Right ventricle myocardium inferior (tissue), 1 donor: ENCODE measurements around the gene MAPK10. TPM values are rescaled to one million over a fixed set of nuclear protein-coding genes. Genes with fewer than 3 reads are reported as not detected.

Source experiments
- ATAC-seq: fragments of 200-7000 bp; cut with Tn5 transposase; one replicate; pipeline ENCODE4 v1.9.1; 2020; ENCODE audit warnings: mild to moderate bottlenecking, moderate library complexity
- DNase-seq: peaks from one replicate; pipeline ENCODE4 v3.0.0; 2021; ENCODE audit errors: missing footprints
- intact Hi-C: fragments of 100-400 bp; cut with DNase I; formaldehyde crosslinking; loops from one replicate; pipeline ENCODE4 v1.11.0; 2022
- total RNA-seq: library from RNA; stranded (reverse); fragmentation: NEBNext Ultra II Directional; extraction: Animal tissue kit (Norgen Biotek cat#: 25700); gene quantifications from one replicate; pipeline ENCODE4 v1.2.1, GENCODE V29; 2021
- donor health status: DM: no; HTN: yes; CAD: no; lungs with severe emphysema.

Gene MAPK10
- total RNA-seq, 1 donor from 2014 or later: 4.1 TPM

GRCh38 chr4:86294883-86295282 lies 65.0 kb downstream of the MAPK10 start:
- intact Hi-C loops: no loop called here
- no peak for DNase-seq
- no peak for ATAC-seq

GRCh38 chr4:86291180-86291579 lies 68.7 kb downstream of the MAPK10 start:
- intact Hi-C loops: no loop called here
- DNase-seq (no peak), ATAC-seq (no peak)

- intact Hi-C loops: no loop called here
- ATAC-seq: no peak
- DNase-seq: no peak
Measured at GRCh38 chr4:86286726-86287125, 73.1 kb downstream of the MAPK10 start.

GRCh38 chr4:86283371-86283770 lies 76.5 kb downstream of the MAPK10 start:
- intact Hi-C loops: no loop called here
- DNase-seq (no peak), ATAC-seq (no peak)

- DNase-seq (no peak), ATAC-seq (no peak)
- intact Hi-C loops: no loop called here
Measured at GRCh38 chr4:86280246-86280645, 79.6 kb downstream of the MAPK10 start.

GRCh38 chr4:86279293-86279960 lies 80.4 kb downstream of the MAPK10 start:
- intact Hi-C loops: no loop called here
- no peak for DNase-seq
- no peak for ATAC-seq

GRCh38 chr4:86278126-86278525 lies 81.7 kb downstream of the MAPK10 start:
- ATAC-seq: no peak

GRCh38 chr4:86274642-86275041 lies 85.2 kb downstream of the MAPK10 start:
- DNase-seq (no peak), ATAC-seq (no peak)
- intact Hi-C loops: no loop called here

More at GRCh38 chr4:86278126-86278525, 81.7 kb downstream of the MAPK10 start:
- DNase-seq: no peak
- intact Hi-C loops: no loop called here

- DNase-seq (no peak), ATAC-seq (no peak)
- intact Hi-C loops: no loop called here
Measured at GRCh38 chr4:86272669-86273068, 87.2 kb downstream of the MAPK10 start.

GRCh38 chr4:86271057-86271456 lies 88.8 kb downstream of the MAPK10 start:
- ATAC-seq (no peak), DNase-seq (no peak)
- intact Hi-C loops: no loop called here

GRCh38 chr4:86269354-86269753 lies 90.5 kb downstream of the MAPK10 start:
- DNase-seq (no peak), ATAC-seq (no peak)
- intact Hi-C loops: no loop called here

GRCh38 chr4:86264241-86264640 lies 95.6 kb downstream of the MAPK10 start:
- intact Hi-C loops: no loop called here
- no peak for ATAC-seq
- no peak for DNase-seq

- ATAC-seq: no peak
- intact Hi-C loops: no loop called here
- no peak for DNase-seq
Measured at GRCh38 chr4:86261636-86262035, 98.2 kb downstream of the MAPK10 start.

GRCh38 chr4:86256086-86256485 lies 103.8 kb downstream of the MAPK10 start:
- DNase-seq: no peak
- ATAC-seq: no peak
- intact Hi-C loops: no loop called here

GRCh38 chr4:86250619-86251018 lies 109.2 kb downstream of the MAPK10 start:
- intact Hi-C loops: no loop called here
- DNase-seq: no peak
- ATAC-seq: no peak

GRCh38 chr4:86250006-86250405 lies 109.8 kb downstream of the MAPK10 start:
- intact Hi-C loops: no loop called here
- no peak for ATAC-seq
- no peak for DNase-seq

GRCh38 chr4:86249074-86249473 lies 110.8 kb downstream of the MAPK10 start:
- ATAC-seq: no peak
- intact Hi-C loops: no loop called here
- no peak for DNase-seq

GRCh38 chr4:86247906-86248305 lies 111.9 kb downstream of the MAPK10 start:
- DNase-seq (no peak), ATAC-seq (no peak)
- intact Hi-C loops: no loop called here

GRCh38 chr4:86247320-86247719 lies 112.5 kb downstream of the MAPK10 start:
- DNase-seq (no peak), ATAC-seq (no peak)
- intact Hi-C loops: no loop called here

GRCh38 chr4:86243750-86244149 lies 116.1 kb downstream of the MAPK10 start:
- DNase-seq (no peak), ATAC-seq (no peak)
- intact Hi-C loops: no loop called here

GRCh38 chr4:86242677-86243076 lies 117.2 kb downstream of the MAPK10 start:
- no peak for DNase-seq
- intact Hi-C loops: no loop called here
- ATAC-seq: no peak
